ENCODE results near the gene BLM. TPM values are rescaled to one million over a fixed set of nuclear protein-coding genes. Genes with fewer than 3 reads are reported as not detected.

BLM gene
- polyA plus RNA-seq, 3 donors from 2014 or later, result 2.3 to 10.0 (median 7.5) TPM

- Mint-ChIP-seq H3K4me3 (no peak overlapping the region), H3K36me3 (no peaks in the 10 kb centered on the region), H3K27ac (no peak overlapping the region), H3K4me1 (peaks cover 10 to 20% of the 10 kb centered on the region in 2 donors), H3K27me3 (ENCODE audit: low read depth in 3 of 3) (peaks cover 0 to 3% (median 1%) of the 10 kb centered on the region in 3 donors), H3K9me3 (no peaks in the 10 kb centered on the region)
- no peak for DNase-seq
These were observed 146.8 kb downstream of the BLM start for GRCh38 chr15:90863987-90864386.

GRCh38 chr15:90864507-90864906, 147.4 kb downstream of the BLM start:
- peaks cover 10 to 20% of the 10 kb centered on the region in 2 donors for H3K4me1 Mint-ChIP-seq
- no peaks in the 10 kb centered on the region for H3K9me3 Mint-ChIP-seq
- no peak overlapping the region for H3K27ac Mint-ChIP-seq
- no peak for DNase-seq
- no peaks in the 10 kb centered on the region for H3K36me3 Mint-ChIP-seq
- no peak overlapping the region for H3K4me3 Mint-ChIP-seq
- peaks cover 3 to 4% (median 3%) of the 10 kb centered on the region in 3 donors for H3K27me3 Mint-ChIP-seq (ENCODE audit: low read depth in 3 of 3)

- Mint-ChIP-seq H3K36me3 (no peaks in the 10 kb centered on the region), H3K4me3 (no peak overlapping the region), H3K4me1 (peaks cover 19 to 28% of the 10 kb centered on the region in 2 donors), H3K27ac (no peak overlapping the region), H3K9me3 (no peaks in the 10 kb centered on the region), H3K27me3 (ENCODE audit: low read depth in 3 of 3) (peaks cover 7 to 13% (median 9%) of the 10 kb centered on the region in 3 donors)
- no peak for DNase-seq
These were observed 148.6 kb downstream of the BLM start for GRCh38 chr15:90865702-90866101.

Other genes starting within 250 kb of the BLM start
- 10 to 100 TPM; 10.9 to 35.3 (median 11.0) TPM for gene CRTC3, start 187.4 kb upstream of the BLM start, polyA plus RNA-seq
- 10 to 100 TPM; 18.2 to 22.8 (median 20.8) TPM for gene FURIN, start 151.2 kb downstream of the BLM start, polyA plus RNA-seq
- gene FES, start 167.2 kb downstream of the BLM start, polyA plus RNA-seq, result 10 to 100 TPM; 28.6 to 73.2 (median 53.5) TPM
- 1 to 10 TPM; 4.1 to 7.4 (median 5.4) TPM for gene MAN2A2, start 186.0 kb downstream of the BLM start, polyA plus RNA-seq
- gene HDDC3, start 215.2 kb downstream of the BLM start, polyA plus RNA-seq, result 10 to 100 TPM; 25.5 to 33.1 (median 32.1) TPM
- 10 to 100 TPM; 54.9 to 74.4 (median 59.3) TPM for gene UNC45A, start 217.9 kb downstream of the BLM start, polyA plus RNA-seq
- 1 to 10 TPM in 2 of 3 donors, not detected in 1; 1.6 to 3.0 TPM for gene RCCD1, start 237.5 kb downstream of the BLM start, polyA plus RNA-seq